Liver (tissue), 9 donors: ENCODE measurements around the gene TMEM38B. TPM values are rescaled to one million over a fixed set of nuclear protein-coding genes. Genes with fewer than 3 reads are reported as not detected.

Experiments used
- DNase-seq: peaks from one replicate; pipeline ENCODE4 v3.0.0-alpha.2; 2017; ENCODE audit warnings: low spot score
- H3K27ac ChIP-seq, 2 donors: one replicate each; pipeline ENCODE4 v1.7.0; 2013; ENCODE audit warnings: inconsistent platforms in 2 of 2, low read length in 2 of 2, control low read depth in 1 of 2, low read depth in 1 of 2, mild to moderate bottlenecking in 1 of 2
- H3K27me3 ChIP-seq, 4 donors: one replicate each; pipeline versions ENCODE4 v1.6.1 to v1.7.0; 2013; ENCODE audit warnings: low read length in 3 of 4, inconsistent platforms in 1 of 4, mild to moderate bottlenecking in 1 of 4, moderate library complexity in 1 of 4; ENCODE audit not compliant: control insufficient read depth in 4 of 4, insufficient read depth in 4 of 4
- H3K36me3 ChIP-seq, 4 donors: one replicate each; pipeline versions ENCODE4 v1.6.1 to v1.7.0; 2013; ENCODE audit warnings: low read length in 3 of 4, mild to moderate bottlenecking in 3 of 4, low read depth in 1 of 4, moderate library complexity in 1 of 4; ENCODE audit not compliant: control insufficient read depth in 4 of 4, insufficient read depth in 3 of 4
- H3K4me1 ChIP-seq, 4 donors: one replicate each; pipeline versions ENCODE4 v1.6.1 to v1.7.0; 2013; ENCODE audit warnings: low read length in 3 of 4, mild to moderate bottlenecking in 3 of 4, moderate library complexity in 1 of 4; ENCODE audit not compliant: control insufficient read depth in 4 of 4, insufficient read depth in 4 of 4
- H3K4me3 ChIP-seq, 3 donors: one replicate each; pipeline versions ENCODE4 v1.6.1 to v1.7.0; 2013; ENCODE audit warnings: low read length in 3 of 3, control low read depth in 1 of 3, low read depth in 1 of 3, mild to moderate bottlenecking in 1 of 3
- H3K9ac ChIP-seq, 2 donors: one replicate each; pipeline ENCODE4 v1.7.0; 2013; ENCODE audit warnings: low read length in 2 of 2, mild to moderate bottlenecking in 2 of 2, moderate library complexity in 2 of 2, control low read depth in 1 of 2, low read depth in 1 of 2
- H3K9me3 ChIP-seq, 4 donors: one replicate each; pipeline versions ENCODE4 v1.6.1 to v1.7.0; 2013; ENCODE audit warnings: low read length in 3 of 4; ENCODE audit not compliant: control insufficient read depth in 4 of 4
- CTCF ChIP-seq: fragments of 150-350 bp; IDR thresholded peaks from 2 replicates; pipeline ENCODE4 v1.5.1; 2017; ENCODE audit warnings: improper control_type of control experiment, low read depth, low read length; ENCODE audit not compliant: missing input control
- EGR1 ChIP-seq, 2 donors: IDR thresholded peaks; 2 replicates each; pipeline ENCODE4 v1.6.1; 2016 to 2018; ENCODE audit warnings: antibody characterized with exemption in 2 of 2, low read depth in 2 of 2
- FOXA2 ChIP-seq: IDR thresholded peaks from 2 replicates; pipeline ENCODE4 v1.6.1; 2016; ENCODE audit warnings: antibody characterized with exemption
- GABPA ChIP-seq, 2 donors: IDR thresholded peaks in 1 of 2; conservative IDR thresholded peaks in 1 of 2; 2 replicates each; pipeline ENCODE4 v1.6.1; 2016; ENCODE audit warnings: antibody characterized with exemption in 2 of 2, mild to moderate bottlenecking in 1 of 2, moderate library complexity in 1 of 2
- NR2F2 ChIP-seq: IDR thresholded peaks from 2 replicates; pipeline ENCODE4 v1.6.1; 2016; ENCODE audit warnings: antibody characterized with exemption
- RAD21 ChIP-seq, 2 donors: IDR thresholded peaks; 2 replicates each; pipeline ENCODE4 v1.6.1; 2016; ENCODE audit warnings: antibody characterized with exemption in 2 of 2, mild to moderate bottlenecking in 2 of 2
- REST ChIP-seq: IDR thresholded peaks from 2 replicates; pipeline ENCODE4 v1.6.1; 2016; ENCODE audit warnings: antibody characterized with exemption, mild to moderate bottlenecking
- RXRA ChIP-seq, 2 donors: IDR thresholded peaks; 2 replicates each; pipeline ENCODE4 v1.6.1; 2017 to 2018; ENCODE audit warnings: antibody characterized with exemption in 2 of 2, mild to moderate bottlenecking in 1 of 2
- SP1 ChIP-seq: IDR thresholded peaks from 2 replicates; pipeline ENCODE4 v1.6.1; 2018; ENCODE audit warnings: antibody characterized with exemption, mild to moderate bottlenecking
- TAF1 ChIP-seq: conservative IDR thresholded peaks from 2 replicates; pipeline ENCODE4 v1.6.1; 2016; ENCODE audit warnings: antibody characterized with exemption, mild to moderate bottlenecking
- YY1 ChIP-seq: IDR thresholded peaks from 2 replicates; pipeline ENCODE4 v1.6.1; 2016; ENCODE audit warnings: antibody characterized with exemption, mild to moderate bottlenecking
- ZBTB33 ChIP-seq: IDR thresholded peaks from 2 replicates; pipeline ENCODE4 v1.6.1; 2016; ENCODE audit warnings: antibody characterized with exemption
- WGBS: extraction: QIAGEN DNeasy Blood & Tissue Kit; methylation state at CpG from one replicate; pipeline ENCODE4 v1.1.7; 2013; 5-methylcytosine and 5-hydroxymethylcytosine counted together
- polyA plus RNA-seq, 2 donors: library from polyadenylated mRNA; stranded (reverse) in 1 of 2; unstranded in 1 of 2; fragments of 200-250 nt in 1 of 2; fragments of >200 nt in 1 of 2; fragmentation: Nextera tagmentation in 1 of 2; extraction: Ambion mirVana in 1 of 2; gene quantifications; one replicate each; pipeline versions ENCODE4 v1.2.1 to v1.2.3, GENCODE V29; 2013 to 2015
- total RNA-seq, 2 donors: library from RNA; depleted of rRNA; stranded (reverse); fragments of >200 nt; gene quantifications; one replicate each; pipeline ENCODE4 v1.2.3, GENCODE V29; 2014
- donor health status: healthy.
- donor health status: healthy.
- donor health status: healthy.
- donor health status: healthy.
- donor health status: healthy.

The TMEM38B gene
- total RNA-seq = 10 to 100 TPM in 1 of 2 donors, 1 to 10 TPM in 1; 7.4 to 21.6 TPM
- polyA plus RNA-seq = 10 to 100 TPM in 1 of 2 donors, 1 to 10 TPM in 1; 7.9 to 10.4 TPM

GRCh38 chr9:105694190-105694847 lies at the start of gene TMEM38B:
TMEM38B (plus strand) TSS chr9:105694541; CDS start chr9:105694661, 120 bp downstream.
- TF ChIP-seq RAD21 (IDR thresholded peaks at IDR 0.05) = no peak
- peak; percentile 1 for TF ChIP-seq YY1
- Histone ChIP-seq H3K36me3 (no peaks in the 10 kb centered on the region), H3K4me1 (peaks cover 0 to 22% (median 14%) of the 10 kb centered on the region in 4 donors), H3K9me3 (no peaks in the 10 kb centered on the region), H3K4me3 (peak within 1 kb of the TSS; percentile 70 to 97 (median 89)), H3K27me3 (no peaks in the 10 kb centered on the region), H3K9ac (peak within 1 kb of the TSS; percentile 71 to 75), H3K27ac (peak within 1 kb of the TSS; percentile 64 to 74)
- under 1% methylated on average over 65 of the region's 65 CpGs for WGBS
- DNase-seq = peak; percentile 77

DNA sequence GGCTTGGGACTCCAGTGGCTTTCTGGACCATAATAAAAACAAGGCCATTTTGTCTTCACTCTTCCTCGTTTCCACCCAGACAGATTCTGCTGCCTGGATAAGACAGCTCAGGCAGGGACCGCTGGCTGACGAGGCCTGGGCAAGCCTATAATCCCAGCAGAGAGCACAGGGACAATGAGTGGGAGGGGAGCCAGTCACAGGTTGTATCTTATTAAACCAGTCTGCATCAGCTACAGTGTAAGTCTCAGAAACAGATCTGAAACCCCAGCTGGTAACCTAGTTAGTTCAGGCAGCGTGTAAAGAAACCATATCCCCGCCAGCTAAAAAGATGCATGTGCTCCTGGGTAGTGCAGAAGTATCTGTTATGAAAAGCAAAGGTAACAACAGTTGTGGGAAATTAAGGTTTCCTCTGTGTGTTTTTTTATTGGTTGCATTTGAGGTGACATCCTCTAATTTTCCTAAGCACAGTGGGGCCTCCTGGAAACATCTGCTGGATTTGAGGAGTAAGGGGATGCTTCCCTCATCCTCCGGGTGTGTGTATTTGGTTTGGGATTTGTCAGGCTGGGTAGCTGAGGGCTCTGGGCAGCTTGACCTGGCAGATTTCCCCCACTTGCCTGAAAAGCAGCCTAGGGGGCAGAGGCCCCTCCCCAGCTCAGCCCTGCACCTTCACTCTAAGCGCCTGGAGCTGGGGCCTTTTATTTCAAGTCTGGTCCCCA lies 47.3 kb upstream of the TMEM38B start:
- no peak overlapping the region for H3K27ac ChIP-seq
- no peak overlapping the region for H3K9ac ChIP-seq
- TF ChIP-seq GABPA (IDR thresholded peaks at IDR 0.05 in 1 of 2, conservative IDR thresholded peaks at IDR 0.05 in 1 of 2) (no peak), YY1 (no peak), CTCF (no peak), FOXA2 (no peak), TAF1 (no peak), SP1 (no peak), RXRA (IDR thresholded peaks at IDR 0.05) (no peak), EGR1 (IDR thresholded peaks at IDR 0.05; ENCODE audit: low read depth in 2 of 2) (no peak), REST (no peak), NR2F2 (no peak), RAD21 (IDR thresholded peaks at IDR 0.05) (no peak), ZBTB33 (no peak)
- WGBS = 95% methylated on average over 7 of the region's 7 CpGs
- H3K27me3 ChIP-seq = no peaks in the 10 kb centered on the region
- DNase-seq = no peak
- no peaks in the 10 kb centered on the region for H3K9me3 ChIP-seq
- no peak overlapping the region for H3K4me3 ChIP-seq
- no peaks in the 10 kb centered on the region for H3K4me1 ChIP-seq
- no peaks in the 10 kb centered on the region for H3K36me3 ChIP-seq
